HL-60 (cell line): ENCODE measurements around the gene SMC1B.

Source experiments
- CTCF ChIP-seq: IDR thresholded peaks from one replicate; pipeline ENCODE4 v1.5.1; 2011; ENCODE audit warnings: low read length, control low read depth, inconsistent platforms; ENCODE audit not compliant: insufficient read depth
- GABPA ChIP-seq: IDR thresholded peaks from 2 replicates; pipeline ENCODE4 v1.6.1; 2012; ENCODE audit warnings: low read depth
- POLR2AphosphoS5 ChIP-seq: IDR thresholded peaks from 2 replicates; pipeline ENCODE4 v1.6.1; 2012; ENCODE audit warnings: low read depth
- REST ChIP-seq: IDR thresholded peaks from 2 replicates; pipeline ENCODE4 v1.6.1; 2012; ENCODE audit warnings: low read depth; ENCODE audit not compliant: insufficient replicate concordance
- SPI1 ChIP-seq: IDR thresholded peaks from 2 replicates; pipeline ENCODE4 v1.6.1; 2012; ENCODE audit warnings: low read depth, mild to moderate bottlenecking, borderline replicate concordance

GRCh38 chr22:45320357-45320976 lies 92.9 kb downstream of the SMC1B start:
- TF ChIP-seq POLR2AphosphoS5 = no peak
- no peak for TF ChIP-seq CTCF
- TF ChIP-seq REST = no peak
- TF ChIP-seq SPI1 = no peak
- TF ChIP-seq GABPA = no peak
